ENCODE results near the gene DENND2A.
"Not testable (repeated sequence)": the region's sequence is repeated elsewhere in the genome, so short reads cannot be mapped to it uniquely, and the experiment has no call there.

DENND2A gene

GRCh38 chr7:140674356-140674800 is 33.8 kb upstream of the DENND2A start:
- peak; percentile 31 for DNase-seq
- in situ Hi-C loops (cut with MboI; ENCODE audit: low pct_unique_long_range_greater_than_20kb, low sequenced_read_pairs): no loop called here

GRCh38 chr7:140673774-140674155 is 33.2 kb upstream of the DENND2A start:
- in situ Hi-C loops (cut with MboI; ENCODE audit: low pct_unique_long_range_greater_than_20kb, low sequenced_read_pairs): no loop called here
- DNase-seq: no peak

- in situ Hi-C loops (cut with MboI; ENCODE audit: low pct_unique_long_range_greater_than_20kb, low sequenced_read_pairs): no loop called here
- peak; percentile 64 for DNase-seq
These were observed 32.6 kb upstream of the DENND2A start for GRCh38 chr7:140673063-140673773.

GRCh38 chr7:140672382-140673062 is 31.9 kb upstream of the DENND2A start, which contains the start of gene ADCK2:
ADCK2 (plus strand) TSS chr7:140672945; CDS start chr7:140673331, 386 bp downstream.
- in situ Hi-C loops (cut with MboI; ENCODE audit: low pct_unique_long_range_greater_than_20kb, low sequenced_read_pairs): no loop called here
- DNase-seq: peak; percentile 34

- in situ Hi-C loops (cut with MboI; ENCODE audit: low pct_unique_long_range_greater_than_20kb, low sequenced_read_pairs): no loop called here
- DNase-seq: no peak
These were observed 31.4 kb upstream of the DENND2A start for GRCh38 chr7:140671966-140672365.

GRCh38 chr7:140670343-140670935 is 29.8 kb upstream of the DENND2A start:
- in situ Hi-C loops (cut with MboI; ENCODE audit: low pct_unique_long_range_greater_than_20kb, low sequenced_read_pairs): no loop called here

GRCh38 chr7:140669862-140670261 is 29.2 kb upstream of the DENND2A start:
- DNase-seq: not testable (repeated sequence)
- in situ Hi-C loops (cut with MboI; ENCODE audit: low pct_unique_long_range_greater_than_20kb, low sequenced_read_pairs): loop anchor here (10.0 kb wide), 1 partner anchor 345 kb away; the partner anchor contains the start of gene MRPS33

More at GRCh38 chr7:140670343-140670935, 29.8 kb upstream of the DENND2A start:
- DNase-seq: no peak

- in situ Hi-C loops (cut with MboI; ENCODE audit: low pct_unique_long_range_greater_than_20kb, low sequenced_read_pairs): loop anchor here (10.0 kb wide), 1 partner anchor 345 kb away; the partner anchor contains the start of gene MRPS33
- DNase-seq: no peak
These were observed 28.7 kb upstream of the DENND2A start for GRCh38 chr7:140669352-140669751.

GRCh38 chr7:140668641-140669040 is 28.0 kb upstream of the DENND2A start:
- in situ Hi-C loops (cut with MboI; ENCODE audit: low pct_unique_long_range_greater_than_20kb, low sequenced_read_pairs): loop anchor here (10.0 kb wide), 1 partner anchor 346 kb away; the partner anchor contains the start of gene MRPS33
- no peak for DNase-seq

- in situ Hi-C loops (cut with MboI; ENCODE audit: low pct_unique_long_range_greater_than_20kb, low sequenced_read_pairs): loop anchor here (10.0 kb wide), 1 partner anchor 347 kb away; the partner anchor contains the start of gene MRPS33
- no peak for DNase-seq
These were observed 26.9 kb upstream of the DENND2A start for GRCh38 chr7:140667476-140667875.

- in situ Hi-C loops (cut with MboI; ENCODE audit: low pct_unique_long_range_greater_than_20kb, low sequenced_read_pairs): loop anchor here (10.0 kb wide), 1 partner anchor 352 kb away; the partner anchor contains the start of gene MRPS33
- not testable (repeated sequence) for DNase-seq
These were observed 22.3 kb upstream of the DENND2A start for GRCh38 chr7:140662938-140663337.

- in situ Hi-C loops (cut with MboI; ENCODE audit: low pct_unique_long_range_greater_than_20kb, low sequenced_read_pairs): loop anchor here (10.0 kb wide), 1 partner anchor 354 kb away; the partner anchor contains the start of gene MRPS33
- no peak for DNase-seq
These were observed 20.5 kb upstream of the DENND2A start for GRCh38 chr7:140661124-140661523.

- in situ Hi-C loops (cut with MboI; ENCODE audit: low pct_unique_long_range_greater_than_20kb, low sequenced_read_pairs): loop anchor here (10.0 kb wide), 1 partner anchor 355 kb away; the partner anchor contains the start of gene MRPS33
These were observed 19.2 kb upstream of the DENND2A start for GRCh38 chr7:140659856-140660255.

GRCh38 chr7:140657891-140658290 is 17.3 kb upstream of the DENND2A start:
- in situ Hi-C loops (cut with MboI; ENCODE audit: low pct_unique_long_range_greater_than_20kb, low sequenced_read_pairs): no loop called here
- no peak for DNase-seq

More at GRCh38 chr7:140659856-140660255, 19.2 kb upstream of the DENND2A start:
- no peak for DNase-seq

GRCh38 chr7:140656548-140657515 is 16.2 kb upstream of the DENND2A start:
- in situ Hi-C loops (cut with MboI; ENCODE audit: low pct_unique_long_range_greater_than_20kb, low sequenced_read_pairs): no loop called here
- peak; percentile 79 for DNase-seq

- no peak for DNase-seq
- in situ Hi-C loops (cut with MboI; ENCODE audit: low pct_unique_long_range_greater_than_20kb, low sequenced_read_pairs): no loop called here
These were observed 15.1 kb upstream of the DENND2A start for GRCh38 chr7:140655511-140656408.

- in situ Hi-C loops (cut with MboI; ENCODE audit: low pct_unique_long_range_greater_than_20kb, low sequenced_read_pairs): no loop called here
- DNase-seq: no peak
These were observed 14.0 kb upstream of the DENND2A start for GRCh38 chr7:140654661-140655060.

- DNase-seq: no peak
- in situ Hi-C loops (cut with MboI; ENCODE audit: low pct_unique_long_range_greater_than_20kb, low sequenced_read_pairs): no loop called here
These were observed 13.4 kb upstream of the DENND2A start for GRCh38 chr7:140654109-140654387.
